NT2/D1 (cell line): Measurements from ENCODE around the gene PRKD2.
"Not testable (repeated sequence)": the region's sequence is repeated elsewhere in the genome, so short reads cannot be mapped to it uniquely, and the experiment has no call there.

ENCODE experiments used
- SUZ12 ChIP-seq: IDR thresholded peaks from 2 replicates; pipeline ENCODE4 v1.6.1; 2011; ENCODE audit not compliant: insufficient read length, insufficient read depth; ENCODE audit errors: extremely low read depth
- YY1 ChIP-seq: IDR thresholded peaks from 2 replicates; pipeline ENCODE4 v1.6.1; 2011; ENCODE audit not compliant: insufficient read length, insufficient read depth
- ZNF274 ChIP-seq: IDR thresholded peaks from 2 replicates; pipeline ENCODE4 v1.6.1; 2011; ENCODE audit warnings: mild to moderate bottlenecking, low read depth, low read length

DNA sequence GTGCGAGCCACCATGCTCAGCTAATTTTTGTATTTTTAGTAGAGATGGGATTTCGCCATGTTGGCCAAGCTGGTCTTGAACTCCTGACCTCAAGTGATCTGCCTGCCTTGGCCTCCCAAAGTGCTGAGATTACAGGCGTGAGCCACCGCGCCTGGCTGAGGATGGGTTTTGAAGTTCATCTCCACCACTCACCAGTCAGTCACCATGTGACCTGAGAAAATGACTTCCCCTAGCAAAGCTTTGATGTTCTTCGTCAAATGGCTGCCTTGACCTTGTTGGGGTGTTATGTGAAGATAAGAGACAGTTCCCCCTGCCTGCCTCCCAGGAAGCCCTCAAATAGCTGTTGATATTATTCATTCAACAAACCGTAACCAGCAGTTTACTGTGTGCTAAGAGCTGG is 87.9 kb downstream of the PRKD2 start:
- not testable (repeated sequence) for TF ChIP-seq ZNF274, YY1, SUZ12
